K562 (cell line): ENCODE measurements around the gene TPRG1L. TPM values are rescaled to one million over a fixed set of nuclear protein-coding genes. Genes with fewer than 3 reads are reported as not detected.

Experiments used
- ATF3 ChIP-seq, 2 experiments: fragments of 450-650 bp in 1 of 2; sonication (generic) in 1 of 2; formaldehyde crosslinking in 1 of 2; IDR thresholded peaks in 1 of 2; conservative IDR thresholded peaks in 1 of 2; 2 replicates each; pipeline versions ENCODE4 v1.6.1 to v1.8.1; 2016 to 2023; ENCODE audit warnings: mild to moderate bottlenecking in 2 of 2, moderate library complexity in 2 of 2, inconsistent platforms in 1 of 2, missing genetic modification reagents in 1 of 2
- DEAF1 ChIP-seq: fragments of 450-650 bp; formaldehyde crosslinking; IDR thresholded peaks from 2 replicates; pipeline ENCODE4 v1.4.0; 2020; ENCODE audit warnings: mild to moderate bottlenecking, moderate library complexity
- ETV6 ChIP-seq, 3 experiments: fragments of 150-350 bp in 1 of 3; sonication (generic) in 1 of 3; formaldehyde crosslinking in 1 of 3; IDR thresholded peaks; 2 replicates each; pipeline versions ENCODE4 v1.6.1 to v1.8.0; 2014 to 2022; ENCODE audit warnings: borderline replicate concordance in 2 of 3, low read depth in 2 of 3, antibody characterized with exemption in 1 of 3, low read length in 1 of 3, mild to moderate bottlenecking in 1 of 3, missing genetic modification reagents in 1 of 3
- FOXJ2 ChIP-seq: fragments of 200-800 bp; sonication (Bioruptor generic); IDR thresholded peaks from 2 replicates; pipeline ENCODE4 v1.6.1; 2016; ENCODE audit warnings: missing genetic modification characterization, missing compliant biosample characterization
- HES1 ChIP-seq: fragments of 450-650 bp; IDR thresholded peaks from 2 replicates; pipeline ENCODE4 v1.6.1; 2016; ENCODE audit warnings: low read depth, mild to moderate bottlenecking, moderate library complexity
- JUND ChIP-seq, 2 experiments: IDR thresholded peaks; 2 replicates in 1 of 2; 3 replicates in 1 of 2; pipeline ENCODE4 v1.6.1; 2011; ENCODE audit warnings: borderline replicate concordance in 2 of 2, low read depth in 2 of 2, low read length in 2 of 2, improper control_type of control experiment in 1 of 2, missing biosample characterization in 1 of 2, missing genetic modification characterization in 1 of 2, missing genetic modification reagents in 1 of 2
- KDM2B ChIP-seq: fragments of 250-450 bp; sonication (Bioruptor Pico); IDR thresholded peaks from 2 replicates; pipeline ENCODE4 v1.8.0; 2021; ENCODE audit warnings: mild to moderate bottlenecking, moderate library complexity
- KHSRP ChIP-seq: fragments of 450-650 bp; IDR thresholded peaks from 2 replicates; pipeline ENCODE4 v1.6.1; 2017
- MBD2 ChIP-seq: sonication (generic); IDR thresholded peaks from 2 replicates; pipeline ENCODE4 v1.6.1; 2016; ENCODE audit warnings: low read depth, borderline replicate concordance
- NFE2 ChIP-seq: IDR thresholded peaks from 2 replicates; pipeline ENCODE4 v1.6.1; 2014; ENCODE audit warnings: antibody characterized with exemption, low read depth
- PRMT5 ChIP-seq: sonication (generic); formaldehyde crosslinking; IDR thresholded peaks from 2 replicates; pipeline ENCODE4 v1.5.0; 2020; ENCODE audit warnings: missing genetic modification reagents
- SMAD3 ChIP-seq: fragments of 450-650 bp; formaldehyde crosslinking; conservative IDR thresholded peaks from 2 replicates; pipeline ENCODE4 v1.4.0; 2020; ENCODE audit warnings: mild to moderate bottlenecking
- STAG1 ChIP-seq: sonication (generic); formaldehyde crosslinking; IDR thresholded peaks from 2 replicates; pipeline ENCODE4 v1.5.0; 2020; ENCODE audit warnings: missing genetic modification reagents, borderline replicate concordance
- TAF15 ChIP-seq: fragments of 200-400 bp; formaldehyde crosslinking; IDR thresholded peaks from 2 replicates; pipeline ENCODE4 v1.6.1; 2017; ENCODE audit warnings: mild to moderate bottlenecking, low read depth, low read length, moderate library complexity
- TAF9B ChIP-seq: fragments of 450-650 bp; IDR thresholded peaks from 2 replicates; pipeline ENCODE4 v1.6.1; 2018; ENCODE audit warnings: mild to moderate bottlenecking; ENCODE audit not compliant: partially characterized antibody
- ZC3H4 ChIP-seq: sonication (generic); formaldehyde crosslinking; IDR thresholded peaks from 2 replicates; pipeline ENCODE4 v1.9.0; 2021; ENCODE audit warnings: missing genetic modification reagents, borderline replicate concordance
- ZNF197 ChIP-seq: fragments of 200-800 bp; sonication (Bioruptor generic); IDR thresholded peaks from 2 replicates; pipeline ENCODE4 v1.6.1; 2016; ENCODE audit warnings: low read depth, missing genetic modification characterization, missing compliant biosample characterization
- ZNF395 ChIP-seq: fragments of 200-800 bp; sonication (Bioruptor generic); IDR thresholded peaks from 2 replicates; pipeline ENCODE4 v1.6.1; 2017; ENCODE audit warnings: missing genetic modification characterization, missing compliant biosample characterization
- polyA plus RNA-seq, 8 experiments: library from polyadenylated mRNA; depleted of rRNA in 4 of 8; stranded (reverse) in 5 of 8; unstranded in 3 of 8; fragments of >200 nt; fragmentation: Nextera tagmentation in 2 of 8; fragmentation: Illumina TruSeq in 1 of 8; extraction: Ambion mirVana in 2 of 8; extraction: Trizol in 1 of 8; gene quantifications; 2 replicates each; pipeline versions ENCODE4 v1.2.1 to v1.2.3, GENCODE V29; 2011 to 2014; ENCODE audit warnings: inconsistent platforms in 1 of 8, missing spikeins in 1 of 8
- total RNA-seq, 7 experiments: library from RNA; depleted of rRNA in 6 of 7; stranded (reverse); fragments of >200 nt in 6 of 7; fragmentation: Illumina TruSeq in 2 of 7; extraction: Trizol in 2 of 7; gene quantifications; 2 replicates each; pipeline versions ENCODE4 v1.2.1 to v1.2.3, GENCODE V29; 2011 to 2021; ENCODE audit warnings: low replicate concordance in 1 of 7

The TPRG1L gene
- total and polyA plus RNA-seq, 9 of the 15 experiments (the other 6 are each of a cell fraction or from before 2014, with no cell fraction given): 1.6 to 11.0 (median 6.2) TPM

GRCh38 chr1:3660704-3661103, 35.9 kb downstream of the TPRG1L start (continued):
- TF ChIP-seq DEAF1 (CRISPR knock-in tag) (no peak), KHSRP (no peak), ATF3 (IDR thresholded peaks at IDR 0.05) (peak; percentile 76), ATF3 (CRISPR knock-in tag; conservative IDR thresholded peaks at IDR 0.05) (no peak), ETV6 (IDR thresholded peaks at IDR 0.05; ENCODE audit: borderline replicate concordance in 1 of 2, low read depth in 2 of 2, low read length in 1 of 2) (no peak), ETV6 (CRISPR knock-in tag; IDR thresholded peaks at IDR 0.05; ENCODE audit: borderline replicate concordance) (no peak), MBD2 (no peak), HES1 (no peak), TAF15 (no peak), TAF9B (no peak), KDM2B (no peak), ZNF395 (CRISPR knock-in tag) (no peak), JUND (IDR thresholded peaks at IDR 0.05; ENCODE audit: borderline replicate concordance, low read depth, low read length) (no peak), JUND (tag; IDR thresholded peaks at IDR 0.05; ENCODE audit: borderline replicate concordance, low read depth, low read length) (peak; percentile 32; the same call in 1 of the 3 replicates), SMAD3 (CRISPR knock-in tag) (no peak), STAG1 (CRISPR knock-in tag) (no peak), ZC3H4 (no peak), PRMT5 (CRISPR knock-in tag) (no peak), FOXJ2 (no peak), ZNF197 (no peak), NFE2 (no peak)
- TF ChIP-seq, all 486 proteins: peak for 4
